ENCODE measurements around the gene KDM1B. TPM values are rescaled to one million over a fixed set of nuclear protein-coding genes. Genes with fewer than 3 reads are reported as not detected.
A peak's percentile ranks its signal among the peaks of the same experiment; 100 is the strongest.

Gene KDM1B
- total and polyA plus RNA-seq, 2 of the 8 experiments (the other 6 are each of a cell fraction or from before 2014, with no cell fraction given): 3.7 to 7.5 TPM

DNA sequence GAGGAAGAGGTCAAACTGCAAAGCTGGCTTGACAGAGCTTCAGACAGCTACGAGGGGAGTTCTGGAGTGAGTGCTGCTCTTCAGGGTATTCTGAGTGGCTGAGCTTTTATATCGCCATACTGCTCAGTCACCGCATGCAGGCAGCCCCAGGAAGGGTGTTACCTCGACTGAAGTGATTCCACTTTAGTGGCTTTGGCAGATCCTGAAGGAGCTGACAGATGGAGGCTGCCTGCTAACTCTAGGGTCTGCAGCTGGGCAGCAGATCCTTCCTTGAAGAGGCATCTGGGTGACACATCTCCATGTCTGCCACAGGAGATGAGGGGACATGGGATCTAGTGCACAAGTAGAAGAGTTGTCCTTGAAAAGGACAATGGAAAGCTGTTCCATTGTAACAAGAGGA is 112.8 kb downstream of the KDM1B start:
- no peaks in the 10 kb centered on the region for H4K20me1 ChIP-seq (replicated peaks in 1 of 2; ENCODE audit: control insufficient read depth in 1 of 2, insufficient read depth in 2 of 2, low read length in 2 of 2)
- H2AFZ ChIP-seq (ENCODE audit: low read length): no peak overlapping the region
- WGBS, 2 experiments (ENCODE audit: extremely low coverage in 1 of 2, insufficient coverage in 1 of 2, insufficient read length in 1 of 2, insufficient replicate concordance in 2 of 2, low coverage in 1 of 2, low lambda C conversion rate in 2 of 2, missing lambda C conversion rate in 1 of 2): 90% methylated on average over 4 of the region's 4 CpGs; no CpG with 5 or more reads in 1 of the 2 experiments
- H3K27ac ChIP-seq (ENCODE audit: low read depth, low read length): no peak overlapping the region
- H2BK12ac ChIP-seq (ENCODE audit: low read depth, low read length): 0 out of 2 replicates have a peak overlapping the region, but pooled peaks have one; percentile 7
- no peaks in the 10 kb centered on the region for H3K9me3 ChIP-seq (ENCODE audit: insufficient read depth in 2 of 2, low read depth in 1 of 2, low read length in 1 of 2)
- no peaks in the 10 kb centered on the region; a peak in 1 of 8 replicates for H3K36me3 ChIP-seq (ENCODE audit: control insufficient read depth in 2 of 4, insufficient read depth in 4 of 4, low read length in 3 of 4)
- no peak overlapping the region for H2BK20ac ChIP-seq (ENCODE audit: low read length)
- H3K4me1 ChIP-seq (replicated peaks in 1 of 4; ENCODE audit: control insufficient read depth in 3 of 4, insufficient read depth in 4 of 4, low read length in 3 of 4): peaks cover 0 to 10% (median 2%) of the 10 kb centered on the region in 4 experiments; a peak in 4 of 7 replicates
- H3K14ac ChIP-seq (ENCODE audit: insufficient read length): no peak overlapping the region
- no peak for FAIRE-seq
- peaks cover 9 to 12% of the 10 kb centered on the region in 2 experiments for H3K79me2 ChIP-seq (ENCODE audit: control insufficient read depth in 1 of 2, insufficient read depth in 2 of 2, low read length in 2 of 2)
- H4K8ac ChIP-seq (ENCODE audit: extremely low read depth, insufficient read depth, low read length): no peak overlapping the region
- no peak overlapping the region for H2BK120ac ChIP-seq (replicated peaks; ENCODE audit: low read depth, low read length)
- H3K4me3 ChIP-seq (ENCODE audit: extremely low read depth in 1 of 4, insufficient read depth in 2 of 4, low read depth in 3 of 4, low read length in 4 of 4): no peak overlapping the region
- no peak overlapping the region for H4K91ac ChIP-seq (replicated peaks; ENCODE audit: insufficient read length, low read length)
- H3K4me2 ChIP-seq (ENCODE audit: insufficient read depth in 1 of 2, low read depth in 2 of 2, low read length in 2 of 2): no peak overlapping the region
- H2BK5ac ChIP-seq (ENCODE audit: low read depth, low read length): no peak overlapping the region
- CTCF ChIA-PET (ENCODE audit: partially characterized antibody): interaction anchor here (1.0 to 1.5 kb wide), 5 partner anchors 9 to 237 kb away, joined by 3 read pairs; no protein-coding TSS in a partner anchor
- no peak overlapping the region for H3K4ac ChIP-seq (replicated peaks; ENCODE audit: insufficient read length, low read depth, low read length)
- H4K5ac ChIP-seq (ENCODE audit: insufficient read length, low read depth, low read length): no peak overlapping the region
- H3K56ac ChIP-seq (replicated peaks; ENCODE audit: insufficient read length, low read depth, low read length): no peak overlapping the region
- no peak overlapping the region for H3K23ac ChIP-seq (ENCODE audit: insufficient read length)
- TF ChIP-seq E2F6 (IDR thresholded peaks at IDR 0.05) (no peak), TAF7 (optimal IDR thresholded peaks at IDR 0.05; ENCODE audit: borderline replicate concordance, low read depth, low read length) (no peak), SAP30 (IDR thresholded peaks at IDR 0.05; ENCODE audit: insufficient read depth, insufficient replicate concordance, low read length) (no peak), TAF1 (IDR thresholded peaks at IDR 0.05; ENCODE audit: low read depth, low read length) (no peak), YY1 (IDR thresholded peaks at IDR 0.05; ENCODE audit: low read depth, low read length) (no peak), BACH1 (IDR thresholded peaks at IDR 0.05; ENCODE audit: low read length) (no peak), SIX5 (IDR thresholded peaks at IDR 0.05; ENCODE audit: low read depth, low read length) (no peak), SP4 (IDR thresholded peaks at IDR 0.05; ENCODE audit: low read length) (no peak), HDAC2 (IDR thresholded peaks at IDR 0.05; ENCODE audit: borderline replicate concordance in 1 of 2, low read depth in 2 of 2, low read length in 2 of 2) (no peak), CREB1 (IDR thresholded peaks at IDR 0.05) (no peak)
- TF ChIP-seq, protein P1, sequence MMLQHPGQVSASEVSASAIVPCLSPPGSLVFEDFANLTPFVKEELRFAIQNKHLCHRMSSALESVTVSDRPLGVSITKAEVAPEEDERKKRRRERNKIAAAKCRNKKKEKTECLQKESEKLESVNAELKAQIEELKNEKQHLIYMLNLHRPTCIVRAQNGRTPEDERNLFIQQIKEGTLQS (IDR thresholded peaks at IDR 0.05; ENCODE audit: insufficient read depth, low read depth, low read length): no peak
- no peak overlapping the region for H2AK5ac ChIP-seq (ENCODE audit: low read depth, low read length)
- DNase-seq (ENCODE audit: low read depth in 1 of 2, low spot score in 2 of 2): no peak
- H3K23me2 ChIP-seq (ENCODE audit: low read depth, low read length): peaks cover 6% of the 10 kb centered on the region
- no peak overlapping the region for H3K9ac ChIP-seq (replicated peaks in 1 of 4; ENCODE audit: extremely low read depth in 1 of 4, low read depth in 3 of 4, low read length in 3 of 4)
- H2BK15ac ChIP-seq (ENCODE audit: low read length): no peak overlapping the region
- no peak overlapping the region for H3K18ac ChIP-seq (ENCODE audit: extremely low read depth, low read length)
- no peaks in the 10 kb centered on the region for H3K79me1 ChIP-seq (ENCODE audit: low read depth, low read length)
- POLR2A ChIA-PET (ENCODE audit: partially characterized antibody): interaction anchor here (0.9 to 2.7 kb wide), 4 partner anchors 10 to 35 kb away, joined by 4 to 10 read pairs (median 6); no protein-coding TSS in a partner anchor
- no peaks in the 10 kb centered on the region; a peak in 1 of 7 replicates for H3K27me3 ChIP-seq (replicated peaks in 1 of 4; ENCODE audit: control insufficient read depth in 3 of 4, extremely low read depth in 1 of 4, insufficient read depth in 3 of 4, low read length in 3 of 4)
